Vagina (tissue), 2 donors: ENCODE data around the gene ELMO1.

ENCODE experiments used
- POLR2A ChIP-seq, 2 donors: fragments of 450-650 bp; IDR thresholded peaks; one replicate each; pipeline ENCODE4 v1.6.1; 2017; ENCODE audit warnings: antibody characterized with exemption in 2 of 2, mild to moderate bottlenecking in 2 of 2, moderate library complexity in 2 of 2
- TF ChIP-seq, protein P1 (sequence below), 3 experiments: fragments of 450-650 bp in 2 of 3; fragments of 200-600 bp in 1 of 3; sonication (generic) in 1 of 3; IDR thresholded peaks; one replicate each; pipeline ENCODE4 v1.5.1; 2017 to 2019; ENCODE audit warnings: antibody characterized with exemption in 3 of 3, mild to moderate bottlenecking in 2 of 3, moderate library complexity in 2 of 3

DNA sequence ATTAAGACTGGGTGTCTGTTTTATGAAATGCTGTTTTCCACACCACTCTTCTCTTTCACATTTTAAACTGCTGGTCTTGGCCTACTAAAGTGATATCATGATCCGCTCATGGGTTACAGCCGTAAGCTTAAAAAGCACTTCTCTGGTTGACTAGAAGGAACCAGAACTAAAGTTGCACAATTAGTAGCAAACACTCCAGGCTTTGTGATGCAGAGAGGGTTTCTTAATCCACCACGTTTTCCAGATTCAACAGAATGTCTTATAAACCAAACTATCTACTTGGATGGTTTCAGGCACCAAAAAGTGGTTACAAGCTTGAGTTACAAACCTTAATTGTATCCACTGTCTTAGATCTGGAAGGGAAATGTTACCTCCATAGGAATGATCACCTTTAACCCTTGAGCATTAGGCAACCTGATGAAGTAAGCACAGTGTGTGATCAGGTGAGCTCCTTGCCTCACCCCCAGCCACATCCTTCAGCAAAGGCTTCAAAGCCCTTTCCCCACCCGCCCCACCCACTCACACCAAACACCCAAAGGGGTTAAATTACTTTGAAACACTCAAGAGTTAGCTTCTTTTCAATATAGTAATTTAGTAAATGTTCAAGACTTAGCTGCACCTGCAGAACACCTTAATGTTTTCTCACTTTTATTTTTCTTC is 3.5 kb downstream of the ELMO1 start:
- TF ChIP-seq, protein P1, sequence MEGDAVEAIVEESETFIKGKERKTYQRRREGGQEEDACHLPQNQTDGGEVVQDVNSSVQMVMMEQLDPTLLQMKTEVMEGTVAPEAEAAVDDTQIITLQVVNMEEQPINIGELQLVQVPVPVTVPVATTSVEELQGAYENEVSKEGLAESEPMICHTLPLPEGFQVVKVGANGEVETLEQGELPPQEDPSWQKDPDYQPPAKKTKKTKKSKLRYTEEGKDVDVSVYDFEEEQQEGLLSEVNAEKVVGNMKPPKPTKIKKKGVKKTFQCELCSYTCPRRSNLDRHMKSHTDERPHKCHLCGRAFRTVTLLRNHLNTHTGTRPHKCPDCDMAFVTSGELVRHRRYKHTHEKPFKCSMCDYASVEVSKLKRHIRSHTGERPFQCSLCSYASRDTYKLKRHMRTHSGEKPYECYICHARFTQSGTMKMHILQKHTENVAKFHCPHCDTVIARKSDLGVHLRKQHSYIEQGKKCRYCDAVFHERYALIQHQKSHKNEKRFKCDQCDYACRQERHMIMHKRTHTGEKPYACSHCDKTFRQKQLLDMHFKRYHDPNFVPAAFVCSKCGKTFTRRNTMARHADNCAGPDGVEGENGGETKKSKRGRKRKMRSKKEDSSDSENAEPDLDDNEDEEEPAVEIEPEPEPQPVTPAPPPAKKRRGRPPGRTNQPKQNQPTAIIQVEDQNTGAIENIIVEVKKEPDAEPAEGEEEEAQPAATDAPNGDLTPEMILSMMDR (IDR thresholded peaks at IDR 0.05), result no peak
- TF ChIP-seq POLR2A (IDR thresholded peaks at IDR 0.05), result no peak
